Measurements from ENCODE around the gene NRXN3.

NRXN3 gene

DNA sequence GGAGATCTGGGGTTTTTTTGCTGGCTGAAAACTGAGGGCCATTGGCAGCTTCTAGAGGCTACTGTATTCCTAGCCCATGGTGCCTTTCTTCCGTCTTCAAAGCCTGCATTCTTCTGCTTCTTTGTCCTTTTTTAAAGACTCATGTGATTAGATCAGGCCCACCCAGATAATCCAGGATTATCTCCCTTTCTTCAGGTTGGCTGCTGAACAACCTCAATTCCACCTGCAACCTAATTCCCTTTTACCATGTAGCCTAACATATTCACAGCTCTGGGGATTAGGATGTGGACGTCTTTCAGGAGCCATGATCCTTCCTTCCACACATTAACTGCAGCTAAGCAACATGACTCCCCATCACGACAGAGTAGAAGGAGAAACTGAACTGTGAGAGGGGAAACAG lies 1055.6 kb downstream of the NRXN3 start:
- ChIA-PET POLR2A (no interaction called here), CTCF (no interaction called here)
- Histone ChIP-seq H3K9me3 (ENCODE audit: control insufficient read depth, insufficient read depth, low read depth, low read length) (no peaks in the 10 kb centered on the region), H3K4me3 (ENCODE audit: low read depth, low read length) (no peak overlapping the region), H3K27ac (ENCODE audit: extremely low read depth, low read depth, low read length) (no peak overlapping the region), H3K36me3 (ENCODE audit: control insufficient read depth in 2 of 2, insufficient read depth in 1 of 2, low read length in 2 of 2) (no peaks in the 10 kb centered on the region), H3K4me1 (ENCODE audit: control insufficient read depth, insufficient read depth, low read length) (no peaks in the 10 kb centered on the region)
- no peak for TF ChIP-seq ZSCAN30 (tag by site-specific recombination; IDR thresholded peaks at IDR 0.05)
- no peak for TF ChIP-seq ZFP69B (tag by site-specific recombination; IDR thresholded peaks at IDR 0.05)
- no peak for TF ChIP-seq KLF1 (tag by site-specific recombination; IDR thresholded peaks at IDR 0.05)
- TF ChIP-seq WT1 (tag by site-specific recombination; IDR thresholded peaks at IDR 0.05): no peak
- TF ChIP-seq ZNF629 (tag by site-specific recombination; IDR thresholded peaks at IDR 0.05): no peak
- no peak for TF ChIP-seq ZBTB49 (tag by site-specific recombination; IDR thresholded peaks at IDR 0.05; ENCODE audit: low read depth)
- no peak for TF ChIP-seq ZNF155 (tag by site-specific recombination; IDR thresholded peaks at IDR 0.05)

GRCh38 chr14:79229383-79229909 lies 1059.3 kb downstream of the NRXN3 start:
- Histone ChIP-seq H3K36me3 (ENCODE audit: control insufficient read depth in 2 of 2, insufficient read depth in 1 of 2, low read length in 2 of 2) (no peaks in the 10 kb centered on the region), H3K4me1 (ENCODE audit: control insufficient read depth, insufficient read depth, low read length) (no peaks in the 10 kb centered on the region), H3K9me3 (ENCODE audit: control insufficient read depth, insufficient read depth, low read depth, low read length) (no peaks in the 10 kb centered on the region), H3K27ac (ENCODE audit: extremely low read depth, low read depth, low read length) (no peak overlapping the region), H3K4me3 (ENCODE audit: low read depth, low read length) (no peak overlapping the region)
- ChIA-PET CTCF (no interaction called here), POLR2A (no interaction called here)
- TF ChIP-seq ZNF362 (tag by site-specific recombination; IDR thresholded peaks at IDR 0.05) (no peak), ZFP3 (tag by site-specific recombination; IDR thresholded peaks at IDR 0.05; ENCODE audit: low read depth) (no peak), ZSCAN23 (tag by site-specific recombination; IDR thresholded peaks at IDR 0.05) (no peak), ZNF302 (tag by site-specific recombination; IDR thresholded peaks at IDR 0.05; ENCODE audit: low read depth) (no peak), ZNF670 (tag by site-specific recombination; IDR thresholded peaks at IDR 0.05; ENCODE audit: low read depth) (no peak), ZNF140 (tag by site-specific recombination; IDR thresholded peaks at IDR 0.05) (no peak)

GRCh38 chr14:79242666-79243065 lies 1072.5 kb downstream of the NRXN3 start:
- no peak for TF ChIP-seq ZSCAN16 (tag by site-specific recombination; IDR thresholded peaks at IDR 0.05)
- no peak for TF ChIP-seq HOXA7 (CRISPR knock-in tag; IDR thresholded peaks at IDR 0.05; ENCODE audit: borderline replicate concordance)
- TF ChIP-seq KLF1 (tag by site-specific recombination; IDR thresholded peaks at IDR 0.05): no peak
- no peak for TF ChIP-seq FEZF1 (tag by site-specific recombination; IDR thresholded peaks at IDR 0.05)
- no peak for TF ChIP-seq GFI1B (tag by site-specific recombination; IDR thresholded peaks at IDR 0.05)
- TF ChIP-seq PBX3 (CRISPR knock-in tag; IDR thresholded peaks at IDR 0.05): no peak
- TF ChIP-seq, protein P1, sequence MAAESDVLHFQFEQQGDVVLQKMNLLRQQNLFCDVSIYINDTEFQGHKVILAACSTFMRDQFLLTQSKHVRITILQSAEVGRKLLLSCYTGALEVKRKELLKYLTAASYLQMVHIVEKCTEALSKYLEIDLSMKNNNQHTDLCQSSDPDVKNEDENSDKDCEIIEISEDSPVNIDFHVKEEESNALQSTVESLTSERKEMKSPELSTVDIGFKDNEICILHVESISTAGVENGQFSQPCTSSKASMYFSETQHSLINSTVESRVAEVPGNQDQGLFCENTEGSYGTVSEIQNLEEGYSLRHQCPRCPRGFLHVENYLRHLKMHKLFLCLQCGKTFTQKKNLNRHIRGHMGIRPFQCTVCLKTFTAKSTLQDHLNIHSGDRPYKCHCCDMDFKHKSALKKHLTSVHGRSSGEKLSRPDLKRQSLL (tag by site-specific recombination; IDR thresholded peaks at IDR 0.05): no peak
- no peak for TF ChIP-seq OSR2 (tag by site-specific recombination; IDR thresholded peaks at IDR 0.05)
- no peak for TF ChIP-seq ZNF747 (tag by site-specific recombination; IDR thresholded peaks at IDR 0.05)
- TF ChIP-seq ZNF324 (tag by site-specific recombination; IDR thresholded peaks at IDR 0.05): no peak
- no peak for TF ChIP-seq ZNF558 (tag by site-specific recombination; IDR thresholded peaks at IDR 0.05)
- TF ChIP-seq ZNF529 (tag by site-specific recombination; IDR thresholded peaks at IDR 0.05; ENCODE audit: insufficient replicate concordance): no peak
- TF ChIP-seq ZBTB1 (tag by site-specific recombination; IDR thresholded peaks at IDR 0.05): no peak
- H3K4me3 ChIP-seq (ENCODE audit: low read depth, low read length): no peak overlapping the region
- no peaks in the 10 kb centered on the region for H3K9me3 ChIP-seq (ENCODE audit: control insufficient read depth, insufficient read depth, low read depth, low read length)
- H3K36me3 ChIP-seq (ENCODE audit: control insufficient read depth in 2 of 2, insufficient read depth in 1 of 2, low read length in 2 of 2): no peaks in the 10 kb centered on the region
- CTCF ChIA-PET: interaction anchor here (0.7 kb wide), 1 partner anchor 622 kb away, joined by 4 read pairs; no protein-coding TSS in a partner anchor
- POLR2A ChIA-PET: no interaction called here
- no peak overlapping the region for H3K27ac ChIP-seq (ENCODE audit: extremely low read depth, low read depth, low read length)
- no peaks in the 10 kb centered on the region for H3K4me1 ChIP-seq (ENCODE audit: control insufficient read depth, insufficient read depth, low read length)
